Parathyroid adenoma (tissue), 2 donors: ENCODE data around the gene SUSD1.

Experiments
- H2AFZ ChIP-seq: fragments of 300-600 bp; sonication (generic); one replicate; pipeline ENCODE4 v1.7.0; 2017; ENCODE audit warnings: antibody characterized with exemption, mild to moderate bottlenecking
- H3K27ac ChIP-seq: fragments of 300-600 bp; sonication (generic); one replicate; pipeline ENCODE4 v1.7.0; 2017
- H3K27me3 ChIP-seq: fragments of 300-600 bp; sonication (generic); one replicate; pipeline ENCODE4 v1.7.0; 2017; ENCODE audit warnings: low read length; ENCODE audit not compliant: control insufficient read depth, insufficient read depth
- H3K36me3 ChIP-seq: fragments of 300-600 bp; sonication (generic); one replicate; pipeline ENCODE4 v1.7.0; 2017; ENCODE audit warnings: low read length; ENCODE audit not compliant: control insufficient read depth, insufficient read depth
- H3K4me1 ChIP-seq: fragments of 300-600 bp; sonication (generic); one replicate; pipeline ENCODE4 v1.7.0; 2017; ENCODE audit warnings: control low read depth
- H3K4me2 ChIP-seq: fragments of 300-600 bp; sonication (generic); one replicate; pipeline ENCODE4 v1.7.0; 2017; ENCODE audit warnings: low read length
- H3K4me3 ChIP-seq: fragments of 300-600 bp; sonication (generic); one replicate; pipeline ENCODE4 v1.7.0; 2017; ENCODE audit warnings: low read depth, low read length
- H3K79me2 ChIP-seq: fragments of 300-600 bp; sonication (generic); one replicate; pipeline ENCODE4 v1.7.0; 2017; ENCODE audit warnings: control low read depth
- H3K9ac ChIP-seq: fragments of 300-600 bp; sonication (generic); one replicate; pipeline ENCODE4 v1.7.0; 2017; ENCODE audit warnings: mild to moderate bottlenecking
- H3K9me3 ChIP-seq: fragments of 300-600 bp; sonication (generic); one replicate; pipeline ENCODE4 v1.7.0; 2017; ENCODE audit warnings: low read length; ENCODE audit not compliant: control insufficient read depth
- TF ChIP-seq, protein P1 (sequence below): fragments of 300-600 bp; sonication (generic); IDR thresholded peaks from one replicate; pipeline ENCODE4 v1.7.0; 2017; ENCODE audit warnings: antibody characterized with exemption, mild to moderate bottlenecking
- donor health status: primary hyperparathyroidism.

SUSD1 gene

DNA sequence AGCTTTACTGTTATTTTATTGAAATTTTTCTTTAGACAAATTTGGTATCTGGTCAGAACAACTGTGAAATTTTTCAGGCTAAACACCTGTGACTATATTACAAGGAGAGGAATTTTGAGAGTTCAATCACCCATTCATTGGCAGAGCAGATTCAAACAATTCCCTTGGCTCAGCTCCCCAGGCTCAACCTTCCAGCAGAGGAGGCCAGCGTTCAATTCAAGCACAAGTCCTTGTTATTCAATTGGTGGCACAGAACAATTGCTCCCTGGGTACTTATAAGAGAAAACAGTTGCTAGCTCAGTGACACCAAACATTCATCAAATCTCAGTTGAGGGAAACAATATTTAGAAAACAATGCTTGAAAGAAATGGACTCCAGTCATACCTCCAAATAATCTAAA lies 83.3 kb downstream of the SUSD1 start:
- Histone ChIP-seq H3K9ac (no peak overlapping the region), H3K9me3 (no peaks in the 10 kb centered on the region)

DNA sequence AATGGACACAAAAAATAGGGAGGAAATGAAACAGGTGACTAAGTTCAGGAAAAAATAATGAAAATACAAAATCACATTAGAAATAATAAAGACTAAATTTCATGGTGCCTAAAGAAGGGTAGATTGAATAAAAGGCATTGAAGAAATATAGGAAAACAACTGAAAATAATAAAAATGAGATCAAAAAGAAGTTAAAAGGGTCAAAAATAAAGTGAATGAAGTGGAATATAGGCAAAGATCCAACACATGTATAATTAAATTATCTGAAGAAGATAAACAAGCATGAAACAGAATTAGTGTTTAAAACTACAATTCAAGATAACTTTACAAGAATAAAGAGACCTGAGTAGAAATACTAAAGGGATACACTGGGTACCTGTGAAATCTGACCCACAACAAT lies 87.6 kb downstream of the SUSD1 start:
- no peaks in the 10 kb centered on the region for H3K27me3 ChIP-seq
- no peak overlapping the region for H3K4me3 ChIP-seq
- H3K4me1 ChIP-seq = no peaks in the 10 kb centered on the region
- no peaks in the 10 kb centered on the region for H3K9me3 ChIP-seq
- TF ChIP-seq, protein P1, sequence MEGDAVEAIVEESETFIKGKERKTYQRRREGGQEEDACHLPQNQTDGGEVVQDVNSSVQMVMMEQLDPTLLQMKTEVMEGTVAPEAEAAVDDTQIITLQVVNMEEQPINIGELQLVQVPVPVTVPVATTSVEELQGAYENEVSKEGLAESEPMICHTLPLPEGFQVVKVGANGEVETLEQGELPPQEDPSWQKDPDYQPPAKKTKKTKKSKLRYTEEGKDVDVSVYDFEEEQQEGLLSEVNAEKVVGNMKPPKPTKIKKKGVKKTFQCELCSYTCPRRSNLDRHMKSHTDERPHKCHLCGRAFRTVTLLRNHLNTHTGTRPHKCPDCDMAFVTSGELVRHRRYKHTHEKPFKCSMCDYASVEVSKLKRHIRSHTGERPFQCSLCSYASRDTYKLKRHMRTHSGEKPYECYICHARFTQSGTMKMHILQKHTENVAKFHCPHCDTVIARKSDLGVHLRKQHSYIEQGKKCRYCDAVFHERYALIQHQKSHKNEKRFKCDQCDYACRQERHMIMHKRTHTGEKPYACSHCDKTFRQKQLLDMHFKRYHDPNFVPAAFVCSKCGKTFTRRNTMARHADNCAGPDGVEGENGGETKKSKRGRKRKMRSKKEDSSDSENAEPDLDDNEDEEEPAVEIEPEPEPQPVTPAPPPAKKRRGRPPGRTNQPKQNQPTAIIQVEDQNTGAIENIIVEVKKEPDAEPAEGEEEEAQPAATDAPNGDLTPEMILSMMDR = no peak
- no peak overlapping the region for H3K4me2 ChIP-seq
- no peak overlapping the region for H2AFZ ChIP-seq
- H3K79me2 ChIP-seq = no peaks in the 10 kb centered on the region
- H3K27ac ChIP-seq = no peak overlapping the region
- H3K36me3 ChIP-seq = no peaks in the 10 kb centered on the region
- H3K9ac ChIP-seq = no peak overlapping the region

More for the DNA sequence above, 83.3 kb downstream of the SUSD1 start:
- H3K36me3 ChIP-seq = no peaks in the 10 kb centered on the region
- no peak overlapping the region for H3K4me3 ChIP-seq
- no peak overlapping the region for H2AFZ ChIP-seq
- TF ChIP-seq, protein P1 = no peak
- H3K79me2 ChIP-seq = no peaks in the 10 kb centered on the region
- no peaks in the 10 kb centered on the region for H3K4me1 ChIP-seq
- H3K27ac ChIP-seq = no peak overlapping the region
- no peaks in the 10 kb centered on the region for H3K27me3 ChIP-seq
- no peak overlapping the region for H3K4me2 ChIP-seq

DNA sequence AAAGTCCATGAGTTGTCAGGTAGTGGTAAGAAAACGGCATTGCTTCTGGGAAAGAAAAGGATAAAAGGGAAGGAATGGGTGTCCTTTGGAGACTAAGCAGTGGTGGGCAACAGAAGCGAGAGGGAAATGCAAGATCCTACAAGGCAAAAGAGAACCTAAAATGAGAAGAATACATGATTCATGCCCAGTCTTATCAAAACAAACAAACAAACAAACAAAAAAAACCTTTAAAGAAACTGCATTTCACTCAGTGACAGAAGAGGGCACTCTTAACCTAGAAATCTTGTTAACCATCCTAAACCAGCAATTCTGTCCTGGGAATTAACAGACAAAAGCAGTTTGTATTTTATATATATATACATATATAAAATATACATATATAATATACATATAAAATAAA lies 88.5 kb downstream of the SUSD1 start:
- no peak overlapping the region for H3K9ac ChIP-seq

DNA sequence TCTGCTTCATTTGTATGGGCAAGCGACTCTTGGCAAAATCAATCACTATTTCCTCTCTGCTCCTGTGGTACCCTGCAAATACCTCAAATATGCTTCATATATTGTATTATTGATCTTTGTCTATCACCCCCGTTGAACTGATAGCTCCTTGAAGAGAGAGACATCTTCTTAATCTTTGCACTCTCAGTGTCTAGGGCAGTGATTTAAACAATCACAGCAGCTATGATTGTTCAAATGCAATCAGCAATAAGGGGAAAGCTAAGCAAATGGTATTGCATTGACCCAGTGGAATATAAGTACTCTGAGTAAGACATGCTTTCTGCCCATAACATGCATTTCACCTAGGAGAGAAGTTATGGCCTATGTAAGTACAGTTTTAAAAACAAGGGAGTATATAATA lies 90.2 kb downstream of the SUSD1 start:
- Histone ChIP-seq H3K4me3 (no peak overlapping the region), H3K27me3 (no peaks in the 10 kb centered on the region), H3K27ac (no peak overlapping the region), H3K4me1 (no peaks in the 10 kb centered on the region), H3K4me2 (no peak overlapping the region), H3K9ac (no peak overlapping the region), H3K9me3 (no peaks in the 10 kb centered on the region), H2AFZ (no peak overlapping the region), H3K79me2 (no peaks in the 10 kb centered on the region), H3K36me3 (no peaks in the 10 kb centered on the region)
- TF ChIP-seq, protein P1 = no peak

More for the DNA sequence above, 88.5 kb downstream of the SUSD1 start:
- Histone ChIP-seq H3K79me2 (no peaks in the 10 kb centered on the region), H3K36me3 (no peaks in the 10 kb centered on the region), H2AFZ (no peak overlapping the region), H3K4me3 (no peak overlapping the region), H3K27ac (no peak overlapping the region), H3K27me3 (no peaks in the 10 kb centered on the region), H3K9me3 (no peaks in the 10 kb centered on the region), H3K4me2 (no peak overlapping the region), H3K4me1 (no peaks in the 10 kb centered on the region)
- TF ChIP-seq, protein P1 = peak; percentile 33

DNA sequence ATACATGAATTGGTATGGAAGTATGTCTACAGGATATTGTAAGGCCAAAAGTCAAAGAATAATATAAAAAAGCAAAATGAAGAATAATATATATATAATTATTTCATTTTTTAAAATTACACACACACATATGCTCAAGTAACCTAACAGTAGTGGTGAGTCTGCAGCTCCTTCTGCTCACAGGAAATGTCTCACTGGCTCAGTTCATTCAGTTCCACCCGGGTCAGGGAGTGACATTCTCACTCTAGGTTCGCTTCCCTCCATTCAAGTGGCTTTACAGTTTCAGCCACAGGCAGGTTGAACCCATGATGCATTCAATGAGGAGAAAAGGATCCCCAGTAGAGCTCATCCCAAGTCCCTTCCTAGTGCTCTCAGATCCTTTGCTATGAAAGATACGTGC lies 90.8 kb downstream of the SUSD1 start:
- H3K79me2 ChIP-seq = no peaks in the 10 kb centered on the region
- H3K9me3 ChIP-seq = no peaks in the 10 kb centered on the region
- H3K27me3 ChIP-seq = no peaks in the 10 kb centered on the region
- TF ChIP-seq, protein P1 = no peak
- H3K4me2 ChIP-seq = no peak overlapping the region
- no peak overlapping the region for H3K9ac ChIP-seq
- H3K4me1 ChIP-seq = no peaks in the 10 kb centered on the region
- no peak overlapping the region for H2AFZ ChIP-seq
- no peak overlapping the region for H3K27ac ChIP-seq
- H3K4me3 ChIP-seq = no peak overlapping the region
- no peaks in the 10 kb centered on the region for H3K36me3 ChIP-seq
